ENCODE data around the gene BNC2. TPM values are rescaled to one million over a fixed set of nuclear protein-coding genes. Genes with fewer than 3 reads are reported as not detected.

Gene BNC2
- total RNA-seq, 6 experiments from 2014 or later = 19.0 to 28.7 (median 25.4) TPM

DNA sequence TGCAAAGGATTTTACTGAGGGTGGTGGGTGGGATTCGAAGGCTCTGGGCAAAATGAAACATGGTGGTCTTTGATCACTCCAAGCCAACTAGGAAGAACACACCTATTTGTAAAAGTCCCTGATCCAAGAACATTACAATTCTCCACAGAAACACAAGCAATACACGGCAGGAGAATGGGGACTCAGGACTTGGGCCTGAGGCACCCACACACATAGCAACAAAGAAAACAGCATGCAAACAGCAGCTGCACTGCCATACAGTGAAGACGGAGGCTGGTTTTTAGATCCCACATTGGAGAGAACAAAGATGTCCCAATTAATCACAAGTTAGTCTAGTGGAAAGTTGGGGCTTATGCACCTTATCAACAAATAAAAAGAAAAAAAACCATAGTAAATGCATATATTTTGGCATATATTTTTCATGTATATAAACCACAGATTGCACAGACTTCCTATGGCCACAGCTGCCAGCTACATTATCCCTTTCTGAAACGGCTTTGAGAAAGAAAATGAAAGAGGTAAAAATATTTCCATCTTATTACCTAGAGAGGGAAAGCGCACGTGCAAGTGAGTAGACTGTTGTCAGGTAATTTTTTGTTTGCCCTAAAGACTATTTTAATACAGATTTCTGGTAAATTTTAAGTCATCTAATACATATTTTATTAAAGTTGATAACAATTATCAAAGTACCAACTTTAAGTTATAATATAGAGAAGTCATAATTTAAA lies 410.9 kb downstream of the BNC2 start:
- Mint-ChIP-seq H3K9me3 (no peaks in the 10 kb centered on the region), H3K4me3 (no peak overlapping the region), H3K36me3 (ENCODE audit: low read depth) (no peaks in the 10 kb centered on the region), H3K27ac (no peak overlapping the region), H3K4me1 (ENCODE audit: low read depth) (peaks cover 17% of the 10 kb centered on the region), H3K27me3 (ENCODE audit: insufficient read depth) (no peaks in the 10 kb centered on the region)
- no peak for DNase-seq
- no peak for TF ChIP-seq CTCF (IDR thresholded peaks at IDR 0.05)

DNA sequence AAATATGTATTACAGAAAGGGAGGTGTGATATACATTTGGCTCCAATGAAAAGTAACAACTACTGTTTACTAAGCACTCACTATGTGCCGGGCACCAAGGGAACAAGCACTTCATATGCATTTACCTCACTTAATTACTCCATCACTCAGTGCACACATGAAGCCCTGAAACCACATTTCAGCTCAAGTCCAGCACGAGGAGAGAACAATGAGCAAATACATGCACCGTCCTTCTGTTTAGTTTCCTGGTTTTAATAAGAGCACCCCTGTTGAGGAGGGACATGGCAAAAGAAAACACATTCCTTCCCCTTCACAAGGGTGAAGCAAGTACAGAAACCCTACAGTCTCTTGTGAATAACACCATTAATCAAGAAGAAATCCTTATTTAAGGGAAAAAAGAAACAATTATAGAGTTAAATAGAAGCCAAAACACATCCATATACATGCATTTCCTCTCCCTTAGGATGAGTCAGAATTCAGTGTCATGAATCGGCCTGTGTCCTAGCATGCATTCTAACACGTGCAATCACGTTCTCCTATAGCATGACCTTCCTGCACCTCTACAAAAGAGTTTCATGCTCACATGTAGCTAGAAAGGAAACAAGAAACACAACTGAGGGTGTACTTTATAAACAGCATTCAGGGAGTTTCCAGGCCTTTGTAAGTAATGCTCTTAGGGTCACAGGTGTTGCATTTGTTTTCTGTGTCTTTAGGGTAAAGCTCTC lies 411.6 kb downstream of the BNC2 start:
- Mint-ChIP-seq H3K4me1 (ENCODE audit: low read depth) (peaks cover 17% of the 10 kb centered on the region), H3K27ac (no peak overlapping the region), H3K9me3 (no peaks in the 10 kb centered on the region), H3K36me3 (ENCODE audit: low read depth) (no peaks in the 10 kb centered on the region), H3K4me3 (no peak overlapping the region), H3K27me3 (ENCODE audit: insufficient read depth) (no peaks in the 10 kb centered on the region)
- no peak for DNase-seq
- TF ChIP-seq CTCF (IDR thresholded peaks at IDR 0.05) = no peak

GRCh38 chr9:16455842-16456241 lies 414.6 kb downstream of the BNC2 start:
- Mint-ChIP-seq H3K27me3 (ENCODE audit: insufficient read depth) (no peaks in the 10 kb centered on the region; the same call in 1 of the 2 replicates), H3K4me1 (ENCODE audit: low read depth) (peaks cover 17% of the 10 kb centered on the region), H3K36me3 (ENCODE audit: low read depth) (no peaks in the 10 kb centered on the region), H3K9me3 (no peaks in the 10 kb centered on the region), H3K27ac (no peak overlapping the region), H3K4me3 (no peak overlapping the region)
- no peak for TF ChIP-seq CTCF (IDR thresholded peaks at IDR 0.05)
- DNase-seq = no peak

DNA sequence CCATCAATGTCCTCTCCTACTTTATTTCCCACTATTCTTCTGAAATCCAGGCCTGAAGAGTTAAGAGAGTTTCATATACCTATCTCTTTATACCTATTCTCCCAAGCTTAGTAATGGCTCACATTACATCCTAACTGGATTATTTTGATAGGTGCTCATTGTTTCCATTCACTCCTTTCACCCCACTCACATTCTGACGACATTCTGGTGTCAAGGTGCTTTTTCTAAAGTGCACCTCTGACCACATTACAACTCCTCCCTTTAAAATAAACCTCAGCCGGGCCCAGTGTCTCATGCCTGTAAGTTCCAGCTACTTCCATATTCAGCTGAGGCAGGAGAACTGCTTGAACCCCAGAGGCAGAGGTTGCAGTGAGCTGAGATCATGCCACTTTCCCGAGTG lies 417.1 kb downstream of the BNC2 start:
- Mint-ChIP-seq H3K27ac (no peak overlapping the region), H3K4me1 (ENCODE audit: low read depth) (peaks cover 9% of the 10 kb centered on the region), H3K9me3 (no peaks in the 10 kb centered on the region), H3K27me3 (ENCODE audit: insufficient read depth) (no peaks in the 10 kb centered on the region; the same call in 1 of the 2 replicates), H3K36me3 (ENCODE audit: low read depth) (no peaks in the 10 kb centered on the region), H3K4me3 (no peak overlapping the region)
- no peak for DNase-seq
- no peak for TF ChIP-seq CTCF (IDR thresholded peaks at IDR 0.05)

DNA sequence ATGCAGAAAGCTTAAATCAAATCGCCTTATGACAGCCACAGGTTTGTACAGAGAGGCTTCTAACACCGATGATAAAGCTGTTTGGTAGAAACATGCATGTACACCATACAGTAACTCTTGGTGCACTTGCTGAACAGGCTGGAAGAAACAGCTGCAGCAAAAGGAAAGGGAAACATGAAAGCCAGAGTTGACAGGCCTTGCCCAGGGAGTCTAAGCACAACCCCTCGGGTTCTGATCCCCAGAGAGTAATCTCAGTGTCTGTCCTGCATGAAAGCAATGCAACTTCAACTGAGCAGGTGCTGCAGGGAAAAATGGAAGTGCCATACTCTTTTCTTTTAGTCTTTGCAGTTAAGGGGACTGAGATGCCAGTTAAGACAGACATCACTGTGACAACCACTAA lies 419.9 kb downstream of the BNC2 start:
- no peaks in the 10 kb centered on the region; the same call in 1 of the 2 replicates for H3K27me3 Mint-ChIP-seq (ENCODE audit: insufficient read depth)
- no peak for DNase-seq

More for the DNA sequence above, 419.9 kb downstream of the BNC2 start:
- H3K27ac Mint-ChIP-seq = no peak overlapping the region
- H3K36me3 Mint-ChIP-seq (ENCODE audit: low read depth) = no peaks in the 10 kb centered on the region
- H3K9me3 Mint-ChIP-seq = no peaks in the 10 kb centered on the region
- TF ChIP-seq CTCF (IDR thresholded peaks at IDR 0.05) = no peak
- no peak overlapping the region for H3K4me3 Mint-ChIP-seq
- H3K4me1 Mint-ChIP-seq (ENCODE audit: low read depth) = peaks cover 8% of the 10 kb centered on the region
